K562 (cell line): ENCODE results near the gene TSPAN1. TPM values are rescaled to one million over a fixed set of nuclear protein-coding genes. Genes with fewer than 3 reads are reported as not detected.

Experiments used
- BCLAF1 ChIP-seq, 2 experiments: fragments of 450-650 bp in 1 of 2; IDR thresholded peaks; 2 replicates each; pipeline ENCODE4 v1.6.1; 2011 to 2017; ENCODE audit warnings: low read depth in 2 of 2, antibody characterized with exemption in 1 of 2, borderline replicate concordance in 1 of 2, low read length in 1 of 2, mild to moderate bottlenecking in 1 of 2, mixed read lengths in 1 of 2; ENCODE audit not compliant: control insufficient read depth in 1 of 2
- DNMT1 ChIP-seq: fragments of 450-650 bp; IDR thresholded peaks from 2 replicates; pipeline ENCODE4 v1.6.1; 2016; ENCODE audit warnings: antibody characterized with exemption, mild to moderate bottlenecking
- E2F1 ChIP-seq: sonication (generic); formaldehyde crosslinking; IDR thresholded peaks from 2 replicates; pipeline ENCODE4 v1.8.1; 2023; ENCODE audit warnings: mild to moderate bottlenecking, missing genetic modification reagents, moderate library complexity
- ETV1 ChIP-seq: fragments of 450-650 bp; conservative IDR thresholded peaks from 2 replicates; pipeline ENCODE4 v1.6.1; 2016; ENCODE audit warnings: missing genetic modification characterization, control low read depth, low read depth, missing compliant biosample characterization
- FIP1L1 ChIP-seq: fragments of 200-400 bp; formaldehyde crosslinking; IDR thresholded peaks from 2 replicates; pipeline ENCODE4 v1.6.1; 2018; ENCODE audit warnings: mild to moderate bottlenecking, low read depth, low read length; ENCODE audit not compliant: poor library complexity, severe bottlenecking
- GABPB1 ChIP-seq: sonication (generic); formaldehyde crosslinking; IDR thresholded peaks from 2 replicates; pipeline ENCODE4 v1.8.0; 2022; ENCODE audit warnings: mild to moderate bottlenecking, missing genetic modification reagents
- HDAC8 ChIP-seq: fragments of 450-650 bp; IDR thresholded peaks from 2 replicates; pipeline ENCODE4 v1.6.1; 2016; ENCODE audit warnings: mild to moderate bottlenecking, missing genetic modification characterization, moderate library complexity, missing compliant biosample characterization
- HNRNPK ChIP-seq: fragments of 200-400 bp; formaldehyde crosslinking; IDR thresholded peaks from one replicate; pipeline ENCODE4 v1.6.1; 2018; ENCODE audit warnings: mild to moderate bottlenecking, low read depth, low read length; ENCODE audit not compliant: poor library complexity, severe bottlenecking
- IRF2 ChIP-seq: sonication (generic); formaldehyde crosslinking; IDR thresholded peaks from 2 replicates; pipeline ENCODE4 v1.8.1; 2022; ENCODE audit warnings: mild to moderate bottlenecking, missing genetic modification reagents
- LCOR ChIP-seq: sonication (generic); formaldehyde crosslinking; IDR thresholded peaks from 2 replicates; pipeline ENCODE4 v1.8.0; 2022; ENCODE audit warnings: mild to moderate bottlenecking, missing genetic modification reagents
- MEIS2 ChIP-seq: fragments of 450-650 bp; IDR thresholded peaks from 2 replicates; pipeline ENCODE4 v1.6.1; 2014; ENCODE audit warnings: mild to moderate bottlenecking; ENCODE audit not compliant: partially characterized antibody
- NONO ChIP-seq, 2 experiments: fragments of 200-400 bp in 1 of 2; fragments of 450-650 bp in 1 of 2; formaldehyde crosslinking in 1 of 2; IDR thresholded peaks; 2 replicates each; pipeline ENCODE4 v1.6.1; 2017; ENCODE audit warnings: low read depth in 2 of 2, mild to moderate bottlenecking in 2 of 2, moderate library complexity in 2 of 2, low read length in 1 of 2
- SLC30A9 ChIP-seq: fragments of 250-450 bp; sonication (Bioruptor Pico); IDR thresholded peaks from 2 replicates; pipeline ENCODE4 v1.8.0; 2022; ENCODE audit warnings: mild to moderate bottlenecking, moderate library complexity
- SNIP1 ChIP-seq: fragments of 450-650 bp; IDR thresholded peaks from 2 replicates; pipeline ENCODE4 v1.7.1; 2017; ENCODE audit warnings: low read depth, mild to moderate bottlenecking
- STAT6 ChIP-seq: sonication (generic); formaldehyde crosslinking; IDR thresholded peaks from 2 replicates; pipeline ENCODE4 v1.8.1; 2023; ENCODE audit warnings: mild to moderate bottlenecking, missing genetic modification reagents
- THRAP3 ChIP-seq: fragments of 450-650 bp; IDR thresholded peaks from 2 replicates; pipeline ENCODE4 v1.6.1; 2016; ENCODE audit warnings: mild to moderate bottlenecking, inconsistent platforms, borderline replicate concordance
- ZBTB17 ChIP-seq: fragments of 450-650 bp; formaldehyde crosslinking; IDR thresholded peaks from 2 replicates; pipeline ENCODE4 v1.4.0; 2020; ENCODE audit warnings: mild to moderate bottlenecking
- ZKSCAN1 ChIP-seq: fragments of 150-350 bp; IDR thresholded peaks from 2 replicates; pipeline ENCODE4 v1.6.1; 2016; ENCODE audit warnings: low read depth, low read length
- ZNF232 ChIP-seq: sonication (generic); formaldehyde crosslinking; IDR thresholded peaks from 2 replicates; pipeline ENCODE4 v1.8.0; 2022; ENCODE audit warnings: mild to moderate bottlenecking, missing genetic modification reagents
- ZNF695 ChIP-seq: fragments of 450-650 bp; formaldehyde crosslinking; IDR thresholded peaks from 2 replicates; pipeline ENCODE4 v1.4.0; 2020; ENCODE audit warnings: mild to moderate bottlenecking, moderate library complexity
- ZNF830 ChIP-seq: fragments of 250-450 bp; sonication (Bioruptor Pico); IDR thresholded peaks from 2 replicates; pipeline ENCODE4 v1.5.0; 2021; ENCODE audit warnings: mild to moderate bottlenecking
- polyA plus RNA-seq, 8 experiments: library from polyadenylated mRNA; depleted of rRNA in 4 of 8; stranded (reverse) in 5 of 8; unstranded in 3 of 8; fragments of >200 nt; fragmentation: Nextera tagmentation in 2 of 8; fragmentation: Illumina TruSeq in 1 of 8; extraction: Ambion mirVana in 2 of 8; extraction: Trizol in 1 of 8; gene quantifications; 2 replicates each; pipeline versions ENCODE4 v1.2.1 to v1.2.3, GENCODE V29; 2011 to 2014; ENCODE audit warnings: inconsistent platforms in 1 of 8, missing spikeins in 1 of 8
- total RNA-seq, 7 experiments: library from RNA; depleted of rRNA in 6 of 7; stranded (reverse); fragments of >200 nt in 6 of 7; fragmentation: Illumina TruSeq in 2 of 7; extraction: Trizol in 2 of 7; gene quantifications; 2 replicates each; pipeline versions ENCODE4 v1.2.1 to v1.2.3, GENCODE V29; 2011 to 2021; ENCODE audit warnings: low replicate concordance in 1 of 7

TSPAN1 gene
- total and polyA plus RNA-seq, 9 of the 15 experiments (the other 6 are each of a cell fraction or from before 2014, with no cell fraction given): 0.58 TPM; not detected in 8

- TF ChIP-seq ZNF695 (CRISPR knock-in tag): no peak
- TF ChIP-seq DNMT1: no peak
- no peak for TF ChIP-seq SLC30A9 (CRISPR knock-in tag)
- no peak for TF ChIP-seq IRF2 (CRISPR knock-in tag)
- TF ChIP-seq BCLAF1 (IDR thresholded peaks at IDR 0.05; ENCODE audit: borderline replicate concordance in 1 of 2, control insufficient read depth in 1 of 2, low read depth in 2 of 2, low read length in 1 of 2): no peak
- TF ChIP-seq E2F1 (CRISPR knock-in tag): no peak
- TF ChIP-seq STAT6: no peak
- no peak for TF ChIP-seq LCOR (CRISPR knock-in tag)
- TF ChIP-seq FIP1L1: no peak
- TF ChIP-seq SNIP1: no peak
- peak; percentile 59 for TF ChIP-seq ETV1
- TF ChIP-seq HDAC8 (tag): 0 out of 2 replicates have a peak, but pooled peaks have one; percentile 31
- TF ChIP-seq GABPB1 (CRISPR knock-in tag): peak; percentile 75; the same call in 1 of the 2 replicates
- no peak for TF ChIP-seq ZKSCAN1
- TF ChIP-seq HNRNPK: no peak
- no peak for TF ChIP-seq THRAP3
- TF ChIP-seq ZBTB17: peak; percentile 48; the same call in 1 of the 2 replicates
- TF ChIP-seq NONO (IDR thresholded peaks at IDR 0.05; ENCODE audit: low read depth in 2 of 2, low read length in 1 of 2): peak in 1 of 2 experiments; percentile 54; a peak in 1 of 4 replicates
- no peak for TF ChIP-seq ZNF830 (CRISPR knock-in tag)
- no peak for TF ChIP-seq ZNF232 (CRISPR knock-in tag)
- no peak for TF ChIP-seq MEIS2
Measured at GRCh38 chr1:46197964-46198811, 23.3 kb downstream of the TSPAN1 start, which contains the start of gene POMGNT1 (continued).
